ENCODE data around the gene ORM2.

The ORM2 gene

GRCh38 chr9:114296338-114296737 is 33.3 kb upstream of the ORM2 start:
- no peak for DNase-seq

GRCh38 chr9:114299286-114300152 is 30.1 kb upstream of the ORM2 start:
- DNase-seq = no peak

GRCh38 chr9:114300153-114300845 is 29.4 kb upstream of the ORM2 start:
- no peak for DNase-seq

GRCh38 chr9:114300846-114301797 is 28.5 kb upstream of the ORM2 start:
- no peak for DNase-seq

- no peak for DNase-seq
Measured at GRCh38 chr9:114301798-114302565, 27.7 kb upstream of the ORM2 start.

GRCh38 chr9:114302727-114303126 is 26.9 kb upstream of the ORM2 start:
- no peak for DNase-seq

- no peak for DNase-seq
Measured at GRCh38 chr9:114303571-114303970, 26.1 kb upstream of the ORM2 start.

GRCh38 chr9:114303977-114304376 is 25.7 kb upstream of the ORM2 start:
- no peak for DNase-seq

GRCh38 chr9:114304416-114305188 is 25.1 kb upstream of the ORM2 start:
- DNase-seq = no peak

GRCh38 chr9:114307899-114308267 is 21.8 kb upstream of the ORM2 start:
- DNase-seq = no peak

- no peak for DNase-seq
Measured at GRCh38 chr9:114308361-114308950, 21.2 kb upstream of the ORM2 start.

GRCh38 chr9:114309096-114309495 is 20.6 kb upstream of the ORM2 start:
- no peak for DNase-seq

GRCh38 chr9:114310471-114311450 is 18.9 kb upstream of the ORM2 start:
- DNase-seq = no peak

- DNase-seq = no peak
Measured at GRCh38 chr9:114311571-114312512, 17.8 kb upstream of the ORM2 start.

- DNase-seq = no peak
Measured at GRCh38 chr9:114312513-114312875, 17.2 kb upstream of the ORM2 start.

GRCh38 chr9:114313186-114313585 is 16.5 kb upstream of the ORM2 start:
- DNase-seq = peak; percentile 41

- no peak for DNase-seq
Measured at GRCh38 chr9:114314256-114314867, 15.3 kb upstream of the ORM2 start.

Measured in DMS79 (cell line).